Gastroesophageal sphincter (tissue), 3 donors: ENCODE measurements around the gene IFI44L.

Source experiments
- EP300 ChIP-seq: sonication (generic); formaldehyde crosslinking; IDR thresholded peaks from one replicate; pipeline ENCODE4 v1.6.1; 2017; ENCODE audit warnings: antibody characterized with exemption, mild to moderate bottlenecking
- POLR2AphosphoS5 ChIP-seq: sonication (generic); formaldehyde crosslinking; IDR thresholded peaks from one replicate; pipeline ENCODE4 v1.6.1; 2017; ENCODE audit warnings: antibody characterized with exemption
- TF ChIP-seq, protein P1 (sequence below), 4 experiments: fragments of 200-600 bp in 2 of 4; fragments of 450-650 bp in 2 of 4; sonication (generic) in 1 of 4; IDR thresholded peaks; one replicate each; pipeline ENCODE4 v1.5.1; 2017 to 2019; ENCODE audit warnings: antibody characterized with exemption in 4 of 4, mild to moderate bottlenecking in 2 of 4, moderate library complexity in 2 of 4

DNA sequence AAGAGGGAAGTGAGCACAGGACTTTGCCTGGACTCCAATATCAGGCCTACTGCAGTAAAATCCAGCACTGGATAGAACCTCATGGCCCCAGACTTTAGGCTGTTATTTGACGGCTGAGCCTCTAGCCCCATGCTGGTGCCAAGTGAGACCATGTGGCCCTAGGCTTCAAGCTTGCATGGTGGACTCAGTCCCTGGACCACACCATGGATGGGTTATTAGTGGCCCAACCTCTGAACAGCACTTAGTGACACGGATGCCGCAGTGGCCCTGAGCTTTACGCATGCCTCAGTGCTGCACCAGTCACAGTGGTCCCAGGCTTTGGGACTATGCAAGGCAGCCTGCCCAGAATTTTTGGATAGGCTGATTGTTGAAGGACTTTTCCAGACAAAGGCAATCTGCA lies 13.0 kb downstream of the IFI44L start:
- TF ChIP-seq POLR2AphosphoS5, result no peak
- TF ChIP-seq, protein P1, sequence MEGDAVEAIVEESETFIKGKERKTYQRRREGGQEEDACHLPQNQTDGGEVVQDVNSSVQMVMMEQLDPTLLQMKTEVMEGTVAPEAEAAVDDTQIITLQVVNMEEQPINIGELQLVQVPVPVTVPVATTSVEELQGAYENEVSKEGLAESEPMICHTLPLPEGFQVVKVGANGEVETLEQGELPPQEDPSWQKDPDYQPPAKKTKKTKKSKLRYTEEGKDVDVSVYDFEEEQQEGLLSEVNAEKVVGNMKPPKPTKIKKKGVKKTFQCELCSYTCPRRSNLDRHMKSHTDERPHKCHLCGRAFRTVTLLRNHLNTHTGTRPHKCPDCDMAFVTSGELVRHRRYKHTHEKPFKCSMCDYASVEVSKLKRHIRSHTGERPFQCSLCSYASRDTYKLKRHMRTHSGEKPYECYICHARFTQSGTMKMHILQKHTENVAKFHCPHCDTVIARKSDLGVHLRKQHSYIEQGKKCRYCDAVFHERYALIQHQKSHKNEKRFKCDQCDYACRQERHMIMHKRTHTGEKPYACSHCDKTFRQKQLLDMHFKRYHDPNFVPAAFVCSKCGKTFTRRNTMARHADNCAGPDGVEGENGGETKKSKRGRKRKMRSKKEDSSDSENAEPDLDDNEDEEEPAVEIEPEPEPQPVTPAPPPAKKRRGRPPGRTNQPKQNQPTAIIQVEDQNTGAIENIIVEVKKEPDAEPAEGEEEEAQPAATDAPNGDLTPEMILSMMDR (IDR thresholded peaks at IDR 0.05), result no peak
- no peak for TF ChIP-seq EP300
